ENCODE measurements around the gene GNG14.
A peak's percentile ranks its signal among the peaks of the same experiment; 100 is the strongest.
"Not testable (repeated sequence)": the region's sequence is repeated elsewhere in the genome, so short reads cannot be mapped to it uniquely, and the experiment has no call there.

The GNG14 gene

DNA sequence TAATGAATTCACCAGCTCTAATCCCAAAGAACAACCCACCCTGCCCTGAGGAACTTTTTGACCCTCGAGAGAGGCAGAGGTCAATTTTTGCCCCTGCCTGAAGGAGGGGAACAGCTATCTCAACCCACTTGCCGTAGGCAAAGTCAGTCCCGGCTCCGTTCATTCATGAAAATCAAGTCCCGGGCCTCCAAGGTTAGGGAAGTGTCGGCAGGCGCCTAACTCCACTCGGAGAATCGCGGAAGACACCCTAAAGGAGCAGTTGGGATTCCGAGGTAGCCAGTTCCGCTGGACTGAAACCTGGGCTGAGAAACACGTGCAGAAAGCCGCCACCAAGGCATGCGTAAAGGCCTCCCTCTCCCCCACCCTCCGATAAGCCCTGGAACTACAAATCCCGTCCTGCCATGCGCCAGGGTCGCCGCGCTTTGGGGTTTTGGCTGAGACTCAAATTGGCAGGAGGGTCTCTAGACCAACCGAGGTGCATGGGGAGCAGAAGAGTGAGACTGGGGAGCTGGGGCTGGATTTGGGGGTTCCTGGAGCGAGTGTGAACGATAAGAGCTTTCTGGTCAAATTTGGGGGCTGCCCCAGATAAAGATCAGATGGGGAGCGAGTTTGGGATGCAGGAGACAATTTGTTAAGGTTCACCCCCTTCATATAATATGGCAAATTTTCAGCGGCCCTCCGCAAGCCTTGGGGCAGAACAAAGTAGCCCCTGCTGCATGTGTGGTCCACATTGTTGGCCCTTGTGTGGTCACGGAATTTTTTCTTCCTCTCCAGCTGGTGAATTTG, 36.0 kb downstream of the GNG14 start, which contains the start of gene TNPO2:
Gene TNPO2, minus strand, starts transcription at position 292 of the 786 bp plus-strand sequence. CDS start 2,955 bp downstream, outside the sequence.
- peak; percentile 74 for DNase-seq (ENCODE audit: low spot score)

GRCh38 chr19:12725612-12726011, 37.8 kb downstream of the GNG14 start:
- DNase-seq (ENCODE audit: low spot score) = not testable (repeated sequence)

DNA sequence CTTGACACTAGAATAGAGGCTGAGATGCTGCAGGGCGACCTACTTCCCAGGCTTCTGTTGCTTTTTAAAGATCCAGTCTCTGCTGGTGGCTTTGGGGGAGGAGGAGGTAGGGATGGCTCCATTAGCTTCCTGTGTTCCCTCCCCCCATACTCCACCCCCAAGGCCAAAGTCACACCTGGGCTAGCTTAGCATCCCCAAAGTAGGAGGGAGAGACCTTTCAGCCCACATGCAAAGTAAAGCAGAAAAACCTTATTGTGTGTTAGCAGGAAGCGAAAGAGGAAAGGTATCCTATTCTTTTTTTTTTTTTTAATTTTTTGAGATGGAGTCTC, 39.2 kb downstream of the GNG14 start:
- no peak for DNase-seq (ENCODE audit: low spot score)

DNA sequence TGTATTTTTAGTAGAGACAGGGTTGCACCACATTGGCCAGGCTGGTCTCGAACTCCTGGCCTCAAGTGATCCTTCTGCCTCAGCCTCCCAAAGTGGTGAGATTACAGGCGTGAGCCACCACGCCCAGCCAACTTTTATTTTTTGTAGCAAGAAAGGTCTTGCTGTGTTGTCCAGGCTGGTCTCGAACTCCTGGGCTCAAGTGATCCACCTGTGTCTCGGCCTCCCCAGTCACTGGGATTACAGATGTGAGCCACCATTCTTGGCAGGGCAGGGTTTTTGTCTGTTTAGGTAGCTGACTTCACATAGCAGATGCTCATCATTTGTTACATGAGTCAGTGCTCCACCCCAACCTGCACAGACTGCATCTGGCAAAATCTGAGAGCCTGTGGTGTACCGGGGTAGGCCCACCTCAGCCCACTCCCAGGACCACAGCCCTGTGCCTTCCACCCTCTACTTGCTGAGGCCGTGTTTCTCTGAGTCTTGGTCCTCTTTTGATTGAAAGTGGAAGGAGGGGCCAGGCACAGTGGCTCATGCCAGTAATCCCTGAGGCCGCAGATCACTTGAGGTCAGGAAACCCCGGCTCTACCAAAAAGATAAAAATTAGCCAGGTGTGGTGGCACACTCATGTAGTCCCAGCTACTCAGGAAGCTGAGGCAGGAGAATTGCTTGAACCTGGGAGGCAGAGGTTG, 40.1 kb downstream of the GNG14 start:
- no peak for DNase-seq (ENCODE audit: low spot score)

DNA sequence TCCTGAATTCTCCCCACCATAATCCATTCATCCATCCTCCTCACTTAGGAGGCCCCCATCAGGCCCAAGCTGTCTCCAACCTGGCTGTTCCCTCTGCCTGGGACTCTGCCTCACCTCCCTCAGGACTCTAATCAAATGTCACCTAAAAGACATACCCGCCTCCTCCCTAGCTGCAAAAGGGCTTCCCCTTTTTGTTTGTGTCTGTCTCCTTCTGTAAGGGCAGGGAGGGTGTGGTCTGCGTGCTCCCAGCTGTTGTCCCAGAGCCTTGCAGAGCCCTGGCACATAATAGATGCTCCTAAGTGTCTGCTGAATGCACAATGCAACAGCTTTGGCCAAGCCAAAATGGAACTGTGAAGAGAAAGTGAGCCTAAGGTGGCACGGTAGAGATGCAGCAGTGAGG, 42.3 kb downstream of the GNG14 start:
- DNase-seq (ENCODE audit: low spot score) = no peak

DNA sequence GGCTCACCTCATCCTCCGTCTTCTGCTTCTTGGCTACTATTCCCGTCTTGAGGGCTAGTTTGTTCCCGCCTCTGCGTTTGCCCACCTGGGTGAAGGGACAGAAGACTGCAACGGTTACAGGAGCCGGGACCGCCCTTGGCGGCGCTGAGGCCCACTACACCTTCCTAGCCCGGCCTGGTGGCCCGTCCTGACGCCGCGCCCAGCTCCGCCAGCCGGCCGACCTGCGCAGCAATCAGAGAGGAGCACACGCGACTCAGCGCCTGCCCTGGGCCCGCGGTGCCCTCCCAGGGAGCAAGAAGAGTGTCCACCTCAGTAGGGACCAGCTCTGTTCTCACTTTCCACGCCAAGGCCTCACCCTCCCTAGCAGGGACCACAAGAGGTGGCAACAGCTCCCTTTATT, 43.5 kb downstream of the GNG14 start:
- no peak for DNase-seq (ENCODE audit: low spot score)

- DNase-seq (ENCODE audit: low spot score) = peak; percentile 50
Observed at GRCh38 chr19:12733369-12734214, 45.8 kb downstream of the GNG14 start.

- peak; percentile 92 for DNase-seq (ENCODE audit: low spot score)
Observed at GRCh38 chr19:12736995-12737834, 49.4 kb downstream of the GNG14 start, which contains the start of gene GET3. Gene GET3 (plus strand): TSS chr19:12737497. CDS start chr19:12737506, 9 bp downstream.

- no peak for DNase-seq (ENCODE audit: low spot score)
Observed at GRCh38 chr19:12737835-12738351, 50.1 kb downstream of the GNG14 start.
